AG20443 (cell line): ENCODE results near the gene FOXQ1.

Experiments used
- DNase-seq: peaks from one replicate; pipeline ENCODE4 v3.0.0; 2012; ENCODE audit warnings: low spot score, mixed read lengths

Gene FOXQ1

GRCh38 chr6:1363298-1363697 is 51.4 kb downstream of the FOXQ1 start:
- no peak for DNase-seq

GRCh38 chr6:1363729-1364572 is 52.1 kb downstream of the FOXQ1 start:
- DNase-seq, result peak; percentile 67
